ENCODE data around the gene CAVIN2. TPM values are rescaled to one million over a fixed set of nuclear protein-coding genes. Genes with fewer than 3 reads are reported as not detected.
"Not testable (repeated sequence)": the region's sequence is repeated elsewhere in the genome, so short reads cannot be mapped to it uniquely, and the experiment has no call there.

Gene CAVIN2
- total and polyA plus RNA-seq, 12 donors: 11.9 to 41.9 (median 26.3) TPM

- Histone ChIP-seq H3K4me3 (no peak overlapping the region), H3K36me3 (replicated peaks in 1 of 2) (no peaks in the 10 kb centered on the region), H3K4me1 (replicated peaks in 1 of 2) (no peaks in the 10 kb centered on the region), H3K27ac (no peak overlapping the region), H3K27me3 (no peaks in the 10 kb centered on the region), H3K9me3 (replicated peaks in 1 of 3) (no peaks in the 10 kb centered on the region)
- WGBS, 4 donors: 29 to 48% (median 35%) methylated on average over 1 of the region's 1 CpG
- TF ChIP-seq POLR2A (IDR thresholded peaks at IDR 0.05): no peak
- DNase-seq: no peak
- intact Hi-C loops (cut with DNase I): no loop called here
These were observed 60.2 kb downstream of the CAVIN2 start for GRCh38 chr2:191786694-191787093.

- H3K4me3 ChIP-seq; H3K27ac ChIP-seq; DNase-seq; H3K4me1 ChIP-seq (replicated peaks in 1 of 2); H3K36me3 ChIP-seq (replicated peaks in 1 of 2); H3K9me3 ChIP-seq (replicated peaks in 1 of 3); H3K27me3 ChIP-seq; intact Hi-C loops (cut with DNase I): not testable (repeated sequence)
- 87 to 92% (median 91%) methylated on average over 3 of the region's 3 CpGs for WGBS, 4 donors
These were observed 61.2 kb downstream of the CAVIN2 start for GRCh38 chr2:191785651-191786050.

Other genes starting within 250 kb of the CAVIN2 start
- 10 to 100 TPM in 7 of 9 donors, 1 to 10 TPM in 2; 2.5 to 39.9 (median 17.4) TPM for gene NABP1, start 169.0 kb downstream of the CAVIN2 start, total RNA-seq
- 10 to 100 TPM; 10.2 to 13.4 (median 10.3) TPM for gene NABP1, start 169.0 kb downstream of the CAVIN2 start, polyA plus RNA-seq